Gastroesophageal sphincter (tissue), 4 donors: ENCODE results near the gene TMEM11. TPM values are rescaled to one million over a fixed set of nuclear protein-coding genes. Genes with fewer than 3 reads are reported as not detected.
"Not testable (repeated sequence)": the region's sequence is repeated elsewhere in the genome, so short reads cannot be mapped to it uniquely, and the experiment has no call there.

ENCODE experiments used
- ATAC-seq: fragments of 150-250 bp; one replicate; pipeline ENCODE4 v1.9.1; 2016; ENCODE audit warnings: mild to moderate bottlenecking, moderate library complexity
- H3K27ac ChIP-seq, 4 donors: fragments of 200-600 bp; sonication (generic) in 3 of 4; 1 replicate in 3 of 4; 2 replicates in 1 of 4; pipeline ENCODE4 v1.5.1; 2016 to 2019
- H3K27me3 ChIP-seq: fragments of 200-600 bp; sonication (generic); one replicate; pipeline ENCODE4 v1.5.1; 2019
- H3K36me3 ChIP-seq, 2 donors: fragments of 200-600 bp; sonication (generic); one replicate each; pipeline ENCODE4 v1.5.1; 2019; ENCODE audit warnings: control low read depth in 1 of 2
- H3K4me1 ChIP-seq, 3 donors: fragments of 200-600 bp; sonication (generic); 1 replicate in 2 of 3; 2 replicates in 1 of 3; pipeline ENCODE4 v1.5.1; 2016 to 2019; ENCODE audit warnings: control low read depth in 2 of 3
- H3K4me3 ChIP-seq, 2 donors: fragments of 200-600 bp; sonication (generic); one replicate each; pipeline ENCODE4 v1.5.1; 2019; ENCODE audit warnings: mild to moderate bottlenecking in 1 of 2, moderate library complexity in 1 of 2
- H3K9me3 ChIP-seq, 3 donors: fragments of 200-600 bp; sonication (generic); one replicate each; pipeline ENCODE4 v1.5.1; 2017 to 2019; ENCODE audit warnings: control low read depth in 2 of 3
- CTCF ChIP-seq, 4 experiments: fragments of 200-600 bp in 2 of 4; fragments of 450-650 bp in 2 of 4; sonication (generic) in 1 of 4; IDR thresholded peaks; one replicate each; pipeline ENCODE4 v1.5.1; 2017 to 2019; ENCODE audit warnings: antibody characterized with exemption in 4 of 4, mild to moderate bottlenecking in 2 of 4, moderate library complexity in 2 of 4
- EP300 ChIP-seq: sonication (generic); formaldehyde crosslinking; IDR thresholded peaks from one replicate; pipeline ENCODE4 v1.6.1; 2017; ENCODE audit warnings: antibody characterized with exemption, mild to moderate bottlenecking
- POLR2A ChIP-seq, 2 donors: fragments of 450-650 bp; IDR thresholded peaks; one replicate each; pipeline ENCODE4 v1.6.1; 2017; ENCODE audit warnings: antibody characterized with exemption in 2 of 2, mild to moderate bottlenecking in 2 of 2, moderate library complexity in 1 of 2
- POLR2AphosphoS5 ChIP-seq: sonication (generic); formaldehyde crosslinking; IDR thresholded peaks from one replicate; pipeline ENCODE4 v1.6.1; 2017; ENCODE audit warnings: antibody characterized with exemption
- WGBS, 2 donors: methylation state at CpG; one replicate each; pipeline ENCODE4 v1.1.5; 2018; ENCODE audit warnings: low coverage in 1 of 2; 5-methylcytosine and 5-hydroxymethylcytosine counted together
- total RNA-seq, 4 donors: library from RNA; depleted of rRNA; stranded (reverse); fragments of >200 nt; gene quantifications; one replicate each; pipeline ENCODE4 v1.1.0, GENCODE V29; 2016

The TMEM11 gene
- total RNA-seq, 4 donors from 2014 or later: 14.8 to 24.5 (median 22.1) TPM

GRCh38 chr17:21232033-21232749 is 18.2 kb upstream of the TMEM11 start:
- WGBS, 2 donors: 81 to 90% methylated on average over 3 to 4 of the region's 4 CpGs
- peaks cover 0 to 8% (median 0%) of the 10 kb centered on the region in 3 donors for H3K9me3 ChIP-seq
- no peak overlapping the region for H3K27ac ChIP-seq
- H3K27me3 ChIP-seq: no peaks in the 10 kb centered on the region
- TF ChIP-seq POLR2AphosphoS5: no peak
- TF ChIP-seq POLR2A (IDR thresholded peaks at IDR 0.05): no peak
- no peak for TF ChIP-seq CTCF (IDR thresholded peaks at IDR 0.05)
- TF ChIP-seq EP300: no peak
- H3K4me3 ChIP-seq: no peak overlapping the region
- H3K4me1 ChIP-seq: no peaks in the 10 kb centered on the region
- ATAC-seq: no peak
- H3K36me3 ChIP-seq: no peaks in the 10 kb centered on the region

GRCh38 chr17:21231533-21231932 is 17.6 kb upstream of the TMEM11 start:
- peaks cover 0 to 8% (median 0%) of the 10 kb centered on the region in 3 donors for H3K9me3 ChIP-seq
- ATAC-seq: no peak
- no peaks in the 10 kb centered on the region for H3K27me3 ChIP-seq
- no peak for TF ChIP-seq POLR2AphosphoS5
- no peak for TF ChIP-seq EP300
- TF ChIP-seq POLR2A (IDR thresholded peaks at IDR 0.05): no peak
- no peak for TF ChIP-seq CTCF (IDR thresholded peaks at IDR 0.05)
- H3K4me1 ChIP-seq: no peaks in the 10 kb centered on the region
- H3K27ac ChIP-seq: no peak overlapping the region
- no peak overlapping the region for H3K4me3 ChIP-seq
- WGBS, 2 donors: no CpG with 5 or more reads among the region's 6 CpGs
- H3K36me3 ChIP-seq: no peaks in the 10 kb centered on the region

- 64% methylated on average over 2 of the region's 2 CpGs; no CpG with 5 or more reads in 1 of the 2 donors for WGBS, 2 donors
Observed at GRCh38 chr17:21228845-21229244, 14.9 kb upstream of the TMEM11 start.

GRCh38 chr17:21228111-21228510 is 14.2 kb upstream of the TMEM11 start:
- Histone ChIP-seq H3K4me3 (no peak overlapping the region), H3K9me3 (peaks cover 0 to 8% (median 0%) of the 10 kb centered on the region in 3 donors), H3K36me3 (peaks cover 0 to 1% of the 10 kb centered on the region in 2 donors), H3K27ac (no peak overlapping the region), H3K4me1 (no peaks in the 10 kb centered on the region), H3K27me3 (no peaks in the 10 kb centered on the region)
- TF ChIP-seq POLR2A (IDR thresholded peaks at IDR 0.05) (no peak), CTCF (IDR thresholded peaks at IDR 0.05) (no peak), POLR2AphosphoS5 (no peak), EP300 (no peak)
- no peak for ATAC-seq
- no CpG with 5 or more reads among the region's 4 CpGs for WGBS, 2 donors

More at GRCh38 chr17:21228845-21229244, 14.9 kb upstream of the TMEM11 start:
- Histone ChIP-seq H3K27ac (no peak overlapping the region), H3K4me1 (no peaks in the 10 kb centered on the region), H3K9me3 (peaks cover 0 to 8% (median 0%) of the 10 kb centered on the region in 3 donors), H3K4me3 (no peak overlapping the region), H3K27me3 (no peaks in the 10 kb centered on the region), H3K36me3 (no peaks in the 10 kb centered on the region)
- TF ChIP-seq CTCF (IDR thresholded peaks at IDR 0.05) (no peak), POLR2A (IDR thresholded peaks at IDR 0.05) (no peak), EP300 (no peak), POLR2AphosphoS5 (no peak)
- ATAC-seq: no peak

- H3K4me1 ChIP-seq, H3K36me3 ChIP-seq, ATAC-seq, H3K9me3 ChIP-seq, H3K27ac ChIP-seq, H3K4me3 ChIP-seq, H3K27me3 ChIP-seq: not testable (repeated sequence)
- WGBS, 2 donors: 90 to 93% methylated on average over 5 of the region's 11 CpGs
Observed at GRCh38 chr17:21227277-21227676, 13.3 kb upstream of the TMEM11 start.
